ENCODE results near the gene LCN10. TPM values are rescaled to one million over a fixed set of nuclear protein-coding genes. Genes with fewer than 3 reads are reported as not detected.

LCN10 gene
- total and polyA plus RNA-seq, 7 donors = 1.2 to 9.2 (median 2.1) TPM

DNA sequence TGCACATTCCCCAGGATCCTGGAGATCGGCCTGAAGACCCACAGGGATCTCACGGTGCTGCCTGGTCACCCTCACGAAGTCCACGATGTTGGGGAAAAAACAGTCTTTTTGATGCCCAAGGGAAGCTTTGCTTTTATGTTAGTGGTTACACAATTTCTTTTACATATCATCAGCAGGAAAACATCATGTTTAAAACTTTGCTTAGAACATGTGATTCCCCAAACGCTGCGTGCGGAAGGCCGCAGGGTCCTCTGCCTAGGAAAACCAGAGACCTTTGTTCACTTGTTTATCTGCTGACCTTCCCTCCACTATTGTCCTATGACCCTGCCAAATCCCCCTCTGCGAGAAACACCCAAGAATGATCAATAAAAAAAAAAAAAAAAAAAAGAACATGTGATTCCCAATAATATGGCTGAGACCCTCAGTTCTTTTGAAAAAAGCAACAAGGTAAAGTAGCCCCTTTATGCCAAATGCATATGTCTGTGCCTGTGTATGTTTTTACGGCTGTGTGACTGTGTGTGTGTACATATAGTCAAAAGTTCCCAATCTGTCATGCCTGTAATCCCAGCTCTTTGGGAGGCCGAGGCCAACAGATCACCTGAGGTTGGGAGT lies 44.0 kb downstream of the LCN10 start:
- no peaks in the 10 kb centered on the region for H3K27me3 ChIP-seq
- no peaks in the 10 kb centered on the region for H3K36me3 ChIP-seq
- no peaks in the 10 kb centered on the region for H3K9me3 ChIP-seq
- WGBS, 2 donors = 79 to 88% methylated on average over 10 to 11 of the region's 11 CpGs
- no peak for DNase-seq
- H3K27ac ChIP-seq = no peak overlapping the region
- TF ChIP-seq EP300 (IDR thresholded peaks at IDR 0.05) (no peak), POLR2A (IDR thresholded peaks at IDR 0.05) (no peak), POLR2AphosphoS5 (IDR thresholded peaks at IDR 0.05) (no peak)
- TF ChIP-seq, protein P1, sequence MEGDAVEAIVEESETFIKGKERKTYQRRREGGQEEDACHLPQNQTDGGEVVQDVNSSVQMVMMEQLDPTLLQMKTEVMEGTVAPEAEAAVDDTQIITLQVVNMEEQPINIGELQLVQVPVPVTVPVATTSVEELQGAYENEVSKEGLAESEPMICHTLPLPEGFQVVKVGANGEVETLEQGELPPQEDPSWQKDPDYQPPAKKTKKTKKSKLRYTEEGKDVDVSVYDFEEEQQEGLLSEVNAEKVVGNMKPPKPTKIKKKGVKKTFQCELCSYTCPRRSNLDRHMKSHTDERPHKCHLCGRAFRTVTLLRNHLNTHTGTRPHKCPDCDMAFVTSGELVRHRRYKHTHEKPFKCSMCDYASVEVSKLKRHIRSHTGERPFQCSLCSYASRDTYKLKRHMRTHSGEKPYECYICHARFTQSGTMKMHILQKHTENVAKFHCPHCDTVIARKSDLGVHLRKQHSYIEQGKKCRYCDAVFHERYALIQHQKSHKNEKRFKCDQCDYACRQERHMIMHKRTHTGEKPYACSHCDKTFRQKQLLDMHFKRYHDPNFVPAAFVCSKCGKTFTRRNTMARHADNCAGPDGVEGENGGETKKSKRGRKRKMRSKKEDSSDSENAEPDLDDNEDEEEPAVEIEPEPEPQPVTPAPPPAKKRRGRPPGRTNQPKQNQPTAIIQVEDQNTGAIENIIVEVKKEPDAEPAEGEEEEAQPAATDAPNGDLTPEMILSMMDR (IDR thresholded peaks at IDR 0.05) = no peak
- no peak overlapping the region for H3K4me3 ChIP-seq
- intact Hi-C loops (cut with DNase I) = no loop called here
- peaks cover 0 to 39% (median 24%) of the 10 kb centered on the region in 4 donors for H3K4me1 ChIP-seq

DNA sequence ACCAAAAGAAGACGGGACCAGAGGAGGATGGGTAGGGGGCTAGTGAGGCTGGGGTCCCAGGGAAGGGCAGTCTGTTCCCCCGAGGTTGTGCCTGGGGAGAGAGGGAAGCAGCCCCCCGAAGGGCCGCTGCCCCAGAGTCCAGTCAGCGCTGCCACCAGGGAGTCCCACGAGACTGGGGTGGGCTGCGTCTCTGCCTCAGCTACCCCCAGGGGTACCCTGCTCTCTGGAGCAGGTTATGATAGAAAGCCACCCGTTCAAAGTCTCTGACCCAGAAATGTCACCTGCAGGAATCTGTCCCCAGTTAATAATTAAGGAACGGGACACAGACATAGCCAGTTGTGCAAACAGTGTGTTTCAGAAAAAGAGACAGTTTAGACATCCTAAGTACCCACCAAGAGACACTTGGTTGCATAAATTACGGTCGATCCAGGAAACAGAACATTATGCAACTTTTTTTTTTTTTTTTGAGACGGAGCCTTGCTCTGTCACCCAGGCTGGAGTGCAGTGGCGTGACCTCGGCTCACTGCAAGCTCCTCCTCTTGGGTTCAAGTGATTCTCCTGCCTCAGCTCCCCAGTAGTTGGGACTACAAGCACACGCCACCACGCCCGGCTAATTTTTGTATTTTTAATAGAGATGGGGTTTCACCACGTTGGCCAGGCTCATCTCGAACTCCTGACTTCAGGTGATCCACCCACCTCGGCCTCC lies 44.8 kb downstream of the LCN10 start:
- Histone ChIP-seq H3K27me3 (no peaks in the 10 kb centered on the region), H3K4me3 (no peak overlapping the region), H3K27ac (no peak overlapping the region), H3K9me3 (no peaks in the 10 kb centered on the region), H3K36me3 (no peaks in the 10 kb centered on the region), H3K4me1 (peaks cover 0 to 40% (median 25%) of the 10 kb centered on the region in 4 donors)
- 14 to 52% methylated on average over 20 of the region's 20 CpGs for WGBS, 2 donors
- TF ChIP-seq POLR2AphosphoS5 (IDR thresholded peaks at IDR 0.05) = no peak
- TF ChIP-seq, protein P1 (IDR thresholded peaks at IDR 0.05) = no peak
- TF ChIP-seq POLR2A (IDR thresholded peaks at IDR 0.05) = no peak
- no peak for TF ChIP-seq EP300 (IDR thresholded peaks at IDR 0.05)
- DNase-seq = no peak
- intact Hi-C loops (cut with DNase I) = no loop called here

DNA sequence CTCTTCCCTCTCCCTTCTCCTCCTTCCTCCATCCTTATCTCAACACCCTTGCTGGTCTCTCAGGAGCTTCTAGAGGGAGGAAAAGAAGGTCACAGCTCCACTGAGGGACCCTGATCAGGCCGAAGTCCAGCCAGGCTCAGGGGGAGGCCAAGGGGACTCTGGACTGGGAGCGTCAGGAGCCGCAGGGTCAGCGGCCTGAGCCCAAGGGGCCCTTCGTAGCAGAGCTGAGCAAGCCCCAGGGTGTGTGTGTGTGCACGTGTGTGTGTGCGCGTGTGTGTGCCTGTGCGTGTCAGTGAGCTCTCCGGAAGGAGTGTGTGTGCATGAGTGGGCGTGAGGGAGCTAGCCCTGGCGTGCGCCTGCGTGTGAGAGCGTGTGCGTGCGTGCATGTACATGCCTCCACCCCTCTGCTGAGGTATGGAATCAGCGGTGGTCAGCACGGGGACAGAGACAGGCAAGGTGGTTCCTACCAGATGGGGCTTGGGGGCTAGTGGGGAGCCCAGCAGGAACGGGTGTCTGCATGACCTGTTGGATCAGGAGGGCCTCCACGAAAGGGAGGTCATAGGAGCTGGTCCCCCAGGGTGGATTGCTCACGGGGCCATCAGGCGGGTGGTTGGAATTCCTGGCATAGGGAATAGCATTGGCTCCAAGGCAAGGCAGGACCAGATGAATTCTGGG lies 45.5 kb downstream of the LCN10 start:
- H3K4me1 ChIP-seq = peaks cover 0 to 40% (median 25%) of the 10 kb centered on the region in 4 donors
- intact Hi-C loops (cut with DNase I) = no loop called here
- no peaks in the 10 kb centered on the region for H3K36me3 ChIP-seq
- 19 to 68% methylated on average over 23 of the region's 23 CpGs for WGBS, 2 donors
- no peaks in the 10 kb centered on the region for H3K9me3 ChIP-seq
- no peak overlapping the region for H3K27ac ChIP-seq
- TF ChIP-seq EP300 (IDR thresholded peaks at IDR 0.05) (no peak), POLR2A (IDR thresholded peaks at IDR 0.05) (no peak), POLR2AphosphoS5 (IDR thresholded peaks at IDR 0.05) (no peak)
- TF ChIP-seq, protein P1 (IDR thresholded peaks at IDR 0.05) = no peak
- no peak overlapping the region for H3K4me3 ChIP-seq
- no peaks in the 10 kb centered on the region for H3K27me3 ChIP-seq
- DNase-seq = no peak

GRCh38 chr9:136696502-136696901 lies 46.2 kb downstream of the LCN10 start:
- H3K9me3 ChIP-seq = no peaks in the 10 kb centered on the region
- peaks cover 0 to 43% (median 26%) of the 10 kb centered on the region in 4 donors for H3K4me1 ChIP-seq
- 69 to 77% methylated on average over 9 of the region's 9 CpGs for WGBS, 2 donors
- intact Hi-C loops (cut with DNase I) = no loop called here
- no peak for DNase-seq
- H3K4me3 ChIP-seq = no peak overlapping the region
- H3K27ac ChIP-seq = no peak overlapping the region
- H3K27me3 ChIP-seq = no peaks in the 10 kb centered on the region
- TF ChIP-seq POLR2A (IDR thresholded peaks at IDR 0.05) (no peak), POLR2AphosphoS5 (IDR thresholded peaks at IDR 0.05) (no peak), EP300 (IDR thresholded peaks at IDR 0.05) (no peak)
- TF ChIP-seq, protein P1 (IDR thresholded peaks at IDR 0.05) = no peak
- H3K36me3 ChIP-seq = no peaks in the 10 kb centered on the region
